DOHH2 (cell line): ENCODE data around the gene GTF3C2.

Experiments used
- EZH2phosphoT487 ChIP-seq: fragments of 200-600 bp; sonication (generic); IDR thresholded peaks from 2 replicates; pipeline ENCODE4 v1.6.1; 2017; ENCODE audit warnings: borderline replicate concordance, mild to moderate bottlenecking, antibody characterized with exemption, low read length, moderate library complexity, mixed read lengths
- TF ChIP-seq, protein P1 (sequence below): fragments of 200-600 bp; sonication (generic); IDR thresholded peaks from one replicate; pipeline ENCODE4 v1.5.1; 2014; ENCODE audit warnings: antibody characterized with exemption, mild to moderate bottlenecking, low read depth, low read length; ENCODE audit not compliant: poor library complexity, severe bottlenecking

DNA sequence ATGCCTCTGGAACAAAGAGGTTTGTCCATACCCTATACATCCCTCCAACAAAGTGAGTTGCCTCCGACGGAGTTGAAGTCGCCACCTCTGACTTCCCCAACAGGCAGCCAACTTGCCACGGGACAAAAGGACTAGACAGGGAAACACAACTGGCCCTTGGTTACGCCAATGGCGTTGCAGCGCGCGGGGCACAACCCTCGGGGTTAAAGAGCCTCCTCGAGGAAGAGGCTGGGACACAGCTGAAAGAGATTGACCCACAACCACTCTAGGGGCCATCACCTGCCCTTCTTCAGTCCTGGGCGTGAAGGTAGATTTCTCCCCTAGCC is 545 bp downstream of the GTF3C2 start:
- TF ChIP-seq, protein P1, sequence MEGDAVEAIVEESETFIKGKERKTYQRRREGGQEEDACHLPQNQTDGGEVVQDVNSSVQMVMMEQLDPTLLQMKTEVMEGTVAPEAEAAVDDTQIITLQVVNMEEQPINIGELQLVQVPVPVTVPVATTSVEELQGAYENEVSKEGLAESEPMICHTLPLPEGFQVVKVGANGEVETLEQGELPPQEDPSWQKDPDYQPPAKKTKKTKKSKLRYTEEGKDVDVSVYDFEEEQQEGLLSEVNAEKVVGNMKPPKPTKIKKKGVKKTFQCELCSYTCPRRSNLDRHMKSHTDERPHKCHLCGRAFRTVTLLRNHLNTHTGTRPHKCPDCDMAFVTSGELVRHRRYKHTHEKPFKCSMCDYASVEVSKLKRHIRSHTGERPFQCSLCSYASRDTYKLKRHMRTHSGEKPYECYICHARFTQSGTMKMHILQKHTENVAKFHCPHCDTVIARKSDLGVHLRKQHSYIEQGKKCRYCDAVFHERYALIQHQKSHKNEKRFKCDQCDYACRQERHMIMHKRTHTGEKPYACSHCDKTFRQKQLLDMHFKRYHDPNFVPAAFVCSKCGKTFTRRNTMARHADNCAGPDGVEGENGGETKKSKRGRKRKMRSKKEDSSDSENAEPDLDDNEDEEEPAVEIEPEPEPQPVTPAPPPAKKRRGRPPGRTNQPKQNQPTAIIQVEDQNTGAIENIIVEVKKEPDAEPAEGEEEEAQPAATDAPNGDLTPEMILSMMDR, result no peak
- no peak for TF ChIP-seq EZH2phosphoT487
